SU-DHL-6 (cell line): Measurements from ENCODE around the gene TNPO1.
A peak's percentile ranks its signal among the peaks of the same experiment; 100 is the strongest.

Source experiments
- H2AFZ ChIP-seq: fragments of 200-600 bp; sonication (generic); 2 replicates; pipeline ENCODE4 v1.6.1; 2014; ENCODE audit warnings: low read depth, mild to moderate bottlenecking, moderate library complexity, mixed read lengths, antibody characterized with exemption, low read length; ENCODE audit not compliant: severe bottlenecking
- H3F3A ChIP-seq: fragments of 200-600 bp; shearing (Covaris generic); 2 replicates; pipeline ENCODE4 v1.6.0; 2016; ENCODE audit warnings: antibody characterized with exemption, mild to moderate bottlenecking; ENCODE audit not compliant: insufficient read depth
- H3K27ac ChIP-seq: fragments of 200-600 bp; sonication (generic); 2 replicates; pipeline ENCODE4 v1.5.1; 2016; ENCODE audit warnings: low read depth, mild to moderate bottlenecking, low read length, moderate library complexity, mixed read lengths
- H3K27me3 ChIP-seq: fragments of 200-600 bp; sonication (generic), shearing (Covaris generic); 2 replicates; pipeline ENCODE4 v1.6.0; 2014; ENCODE audit warnings: mild to moderate bottlenecking, low read length
- H3K36me3 ChIP-seq: fragments of 200-600 bp; sonication (generic); 2 replicates; pipeline ENCODE4 v1.6.1; 2014; ENCODE audit warnings: mild to moderate bottlenecking, low read length, mixed read lengths
- H3K4me2 ChIP-seq: fragments of 300-600, 200-600 bp; shearing (Covaris generic), sonication (generic); 2 replicates; pipeline ENCODE4 v1.6.0; 2014; ENCODE audit warnings: low read length, low read depth, mild to moderate bottlenecking; ENCODE audit not compliant: poor library complexity, severe bottlenecking
- H3K4me3 ChIP-seq: fragments of 200-600 bp; sonication (generic); 2 replicates; pipeline ENCODE4 v1.5.1; 2014; ENCODE audit warnings: antibody characterized with exemption, low read length, mild to moderate bottlenecking, mixed read lengths; ENCODE audit not compliant: insufficient read depth, poor library complexity, severe bottlenecking
- H3K79me2 ChIP-seq: fragments of 200-600 bp; sonication (generic); 2 replicates; pipeline ENCODE4 v1.6.1; 2014; ENCODE audit warnings: mild to moderate bottlenecking, low read length, moderate library complexity; ENCODE audit not compliant: insufficient read depth
- H3K9ac ChIP-seq: fragments of 200-600 bp; sonication (generic); 2 replicates; pipeline ENCODE4 v1.7.0; 2014; ENCODE audit warnings: mild to moderate bottlenecking, low read length
- H3K9me2 ChIP-seq: fragments of 200-600 bp; sonication (generic); replicated peaks from 2 replicates; pipeline ENCODE4 v1.6.1; 2014; ENCODE audit warnings: low read length; ENCODE audit not compliant: insufficient read depth
- H3K9me3 ChIP-seq: fragments of 200-600 bp; sonication (generic); 2 replicates; pipeline ENCODE4 v1.6.1; 2014; ENCODE audit warnings: low read length, mixed read lengths; ENCODE audit not compliant: insufficient read depth
- H4K20me1 ChIP-seq: fragments of 200-600 bp; sonication (generic); 2 replicates; pipeline ENCODE4 v1.6.1; 2014; ENCODE audit warnings: low read depth, mild to moderate bottlenecking, antibody characterized with exemption, low read length, moderate library complexity, mixed read lengths
- CTCF ChIP-seq: fragments of 200-600 bp; sonication (generic); IDR thresholded peaks from one replicate; pipeline ENCODE4 v1.5.1; 2017; ENCODE audit warnings: antibody characterized with exemption, mild to moderate bottlenecking, low read length, moderate library complexity; ENCODE audit not compliant: insufficient read depth, poor library complexity, severe bottlenecking
- EZH2phosphoT487 ChIP-seq: fragments of 200-600 bp; sonication (generic), shearing (Covaris generic); conservative IDR thresholded peaks from 2 replicates; pipeline ENCODE4 v1.6.1; 2018; ENCODE audit warnings: mild to moderate bottlenecking, antibody characterized with exemption, low read length, moderate library complexity, mixed read lengths

Gene TNPO1

GRCh38 chr5:72817671-72818266 lies 1.3 kb downstream of the TNPO1 start:
- Histone ChIP-seq H2AFZ (peak overlapping the region; percentile 95), H3K9me3 (no peaks in the 10 kb centered on the region), H3F3A (no peaks in the 10 kb centered on the region; the same call in 1 of the 2 replicates), H3K36me3 (no peaks in the 10 kb centered on the region), H3K4me3 (peak overlapping the region; percentile 70), H3K9ac (peak overlapping the region; percentile 68), H3K27me3 (no peaks in the 10 kb centered on the region), H4K20me1 (no peaks in the 10 kb centered on the region), H3K9me2 (no peaks in the 10 kb centered on the region), H3K27ac (no peak overlapping the region), H3K79me2 (no peaks in the 10 kb centered on the region), H3K4me2 (peak overlapping the region; percentile 79)
- no peak for TF ChIP-seq EZH2phosphoT487
- TF ChIP-seq CTCF: no peak

GRCh38 chr5:72818866-72819534 lies 2.5 kb downstream of the TNPO1 start:
- Histone ChIP-seq H3K36me3 (no peaks in the 10 kb centered on the region), H3K9ac (no peak overlapping the region), H3K4me2 (no peak overlapping the region), H3F3A (no peaks in the 10 kb centered on the region; the same call in 1 of the 2 replicates), H4K20me1 (no peaks in the 10 kb centered on the region), H3K27ac (no peak overlapping the region), H3K9me2 (no peaks in the 10 kb centered on the region), H3K9me3 (no peaks in the 10 kb centered on the region), H3K79me2 (no peaks in the 10 kb centered on the region), H3K4me3 (no peak overlapping the region), H3K27me3 (no peaks in the 10 kb centered on the region), H2AFZ (no peak overlapping the region)
- TF ChIP-seq EZH2phosphoT487 (no peak), CTCF (peak; percentile 82)

- no peaks in the 10 kb centered on the region for H3K9me2 ChIP-seq
- no peak overlapping the region for H3K4me2 ChIP-seq
- H3K79me2 ChIP-seq: no peaks in the 10 kb centered on the region
- H3K9ac ChIP-seq: no peak overlapping the region
- H3K9me3 ChIP-seq: no peaks in the 10 kb centered on the region
- H3K4me3 ChIP-seq: no peak overlapping the region
- H2AFZ ChIP-seq: no peak overlapping the region
- TF ChIP-seq EZH2phosphoT487: no peak
- H3K27ac ChIP-seq: no peak overlapping the region
- H3K36me3 ChIP-seq: no peaks in the 10 kb centered on the region
- H4K20me1 ChIP-seq: no peaks in the 10 kb centered on the region
- H3K27me3 ChIP-seq: no peaks in the 10 kb centered on the region
- no peaks in the 10 kb centered on the region; the same call in 1 of the 2 replicates for H3F3A ChIP-seq
Measured at GRCh38 chr5:72821776-72822175, 5.3 kb downstream of the TNPO1 start.

GRCh38 chr5:72822944-72823343 lies 6.5 kb downstream of the TNPO1 start:
- no peak overlapping the region for H3K27ac ChIP-seq
- TF ChIP-seq CTCF (no peak), EZH2phosphoT487 (no peak)
- no peaks in the 10 kb centered on the region for H4K20me1 ChIP-seq
- H3F3A ChIP-seq: no peaks in the 10 kb centered on the region
- H3K9ac ChIP-seq: no peak overlapping the region
- no peak overlapping the region for H3K4me3 ChIP-seq
- no peaks in the 10 kb centered on the region for H3K79me2 ChIP-seq
- H3K9me3 ChIP-seq: no peaks in the 10 kb centered on the region
- no peak overlapping the region for H2AFZ ChIP-seq
- no peaks in the 10 kb centered on the region for H3K9me2 ChIP-seq
- no peaks in the 10 kb centered on the region for H3K36me3 ChIP-seq
- H3K4me2 ChIP-seq: no peak overlapping the region
- H3K27me3 ChIP-seq: no peaks in the 10 kb centered on the region
